Mammary epithelial cell (primary cell): ENCODE results near the gene NR3C2.

Experiments
- CTCF ChIP-seq, 2 donors: IDR thresholded peaks in 1 of 2; conservative IDR thresholded peaks in 1 of 2; 2 replicates each; pipeline ENCODE4 v1.5.1; 2011 to 2012; ENCODE audit warnings: inconsistent platforms in 2 of 2, low read length in 2 of 2, mild to moderate bottlenecking in 2 of 2, control low read depth in 1 of 2, low read depth in 1 of 2; ENCODE audit not compliant: insufficient read depth in 1 of 2; ENCODE audit errors: extremely low read depth in 1 of 2
- EZH2 ChIP-seq: IDR thresholded peaks from 2 replicates; pipeline ENCODE4 v1.6.1; 2012; ENCODE audit warnings: low read length, inconsistent platforms, borderline replicate concordance

- TF ChIP-seq CTCF (conservative IDR thresholded peaks at IDR 0.05 in 1 of 2, IDR thresholded peaks at IDR 0.05 in 1 of 2; ENCODE audit: extremely low read depth in 1 of 2, insufficient read depth in 1 of 2, low read depth in 1 of 2, low read length in 2 of 2) (no peak), EZH2 (no peak)
These were observed 249.7 kb downstream of the NR3C2 start for GRCh38 chr4:148192526-148192925.
